Measurements from ENCODE around the gene NODAL.

GRCh38 chr10:70479626-70480238, 38.3 kb upstream of the NODAL start:
- TF ChIP-seq ZNF274 (IDR thresholded peaks at IDR 0.05; ENCODE audit: low read depth, low read length), result no peak
- no peak for TF ChIP-seq SUZ12 (IDR thresholded peaks at IDR 0.05; ENCODE audit: extremely low read depth, insufficient read depth, insufficient read length)
